HG02759 (cell line): ENCODE data around the gene SLC28A3.
"Not testable (repeated sequence)": the region's sequence is repeated elsewhere in the genome, so short reads cannot be mapped to it uniquely, and the experiment has no call there.

Experiments used
- ATAC-seq: cut with Tn5 transposase; IDR thresholded peaks from one replicate; pipeline ENCODE4 v1.9.1; 2021; ENCODE audit warnings: mild to moderate bottlenecking, moderate library complexity; ENCODE audit not compliant: unreplicated experiment

Gene SLC28A3, protein sequence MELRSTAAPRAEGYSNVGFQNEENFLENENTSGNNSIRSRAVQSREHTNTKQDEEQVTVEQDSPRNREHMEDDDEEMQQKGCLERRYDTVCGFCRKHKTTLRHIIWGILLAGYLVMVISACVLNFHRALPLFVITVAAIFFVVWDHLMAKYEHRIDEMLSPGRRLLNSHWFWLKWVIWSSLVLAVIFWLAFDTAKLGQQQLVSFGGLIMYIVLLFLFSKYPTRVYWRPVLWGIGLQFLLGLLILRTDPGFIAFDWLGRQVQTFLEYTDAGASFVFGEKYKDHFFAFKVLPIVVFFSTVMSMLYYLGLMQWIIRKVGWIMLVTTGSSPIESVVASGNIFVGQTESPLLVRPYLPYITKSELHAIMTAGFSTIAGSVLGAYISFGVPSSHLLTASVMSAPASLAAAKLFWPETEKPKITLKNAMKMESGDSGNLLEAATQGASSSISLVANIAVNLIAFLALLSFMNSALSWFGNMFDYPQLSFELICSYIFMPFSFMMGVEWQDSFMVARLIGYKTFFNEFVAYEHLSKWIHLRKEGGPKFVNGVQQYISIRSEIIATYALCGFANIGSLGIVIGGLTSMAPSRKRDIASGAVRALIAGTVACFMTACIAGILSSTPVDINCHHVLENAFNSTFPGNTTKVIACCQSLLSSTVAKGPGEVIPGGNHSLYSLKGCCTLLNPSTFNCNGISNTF

GRCh38 chr9:84340535-84340934 lies at the start of gene SLC28A3:
Gene SLC28A3, minus strand, starts transcription at chr9:84340758. Its CDS starts 125 bp downstream, at chr9:84340633.
- no peak for ATAC-seq

GRCh38 chr9:84390254-84390653 lies 49.7 kb upstream of the SLC28A3 start:
- ATAC-seq: not testable (repeated sequence)

- no peak for ATAC-seq
These were observed 47.3 kb upstream of the SLC28A3 start for GRCh38 chr9:84387821-84388220.

GRCh38 chr9:84386753-84387152 lies 46.2 kb upstream of the SLC28A3 start:
- ATAC-seq: no peak

GRCh38 chr9:84385386-84386040 lies 45.0 kb upstream of the SLC28A3 start:
- no peak for ATAC-seq

DNA sequence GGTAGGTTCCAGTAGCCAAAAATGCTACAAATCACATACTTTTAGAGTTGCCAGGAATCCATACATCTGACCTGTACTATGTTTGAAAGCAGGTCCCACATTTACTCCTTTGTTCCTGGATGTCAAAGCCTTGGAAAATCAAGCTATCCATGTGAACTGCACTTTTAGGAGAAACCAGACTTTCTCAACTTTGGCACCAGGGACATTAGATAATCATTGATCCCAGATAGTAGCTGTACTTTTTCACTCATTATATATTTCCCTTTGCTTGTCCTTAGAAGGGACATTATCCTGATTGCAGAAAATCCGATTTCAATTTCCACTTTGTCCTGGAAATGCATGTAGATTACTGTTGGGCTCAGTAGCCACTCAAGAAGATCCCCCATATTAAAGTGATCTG lies 44.1 kb upstream of the SLC28A3 start:
- no peak for ATAC-seq

DNA sequence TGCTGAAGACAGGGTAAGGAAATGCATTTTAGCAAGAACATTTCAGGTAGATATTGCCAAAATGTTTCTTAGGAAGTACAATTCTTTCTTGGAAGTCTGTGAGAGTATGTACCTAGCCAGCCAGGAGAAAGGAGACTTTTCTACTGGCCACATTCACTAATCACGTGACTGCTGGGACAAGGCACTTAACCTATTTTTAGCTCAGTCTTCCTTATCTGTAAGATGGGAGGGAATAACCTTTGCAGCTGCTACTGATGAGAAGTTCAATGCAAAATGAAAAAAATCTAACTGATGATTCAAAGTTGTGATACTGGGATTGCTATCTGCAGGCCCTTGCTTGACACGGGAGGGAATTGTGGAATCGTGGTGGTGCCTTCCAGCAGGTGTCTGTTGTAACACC lies 42.6 kb upstream of the SLC28A3 start:
- ATAC-seq: no peak

DNA sequence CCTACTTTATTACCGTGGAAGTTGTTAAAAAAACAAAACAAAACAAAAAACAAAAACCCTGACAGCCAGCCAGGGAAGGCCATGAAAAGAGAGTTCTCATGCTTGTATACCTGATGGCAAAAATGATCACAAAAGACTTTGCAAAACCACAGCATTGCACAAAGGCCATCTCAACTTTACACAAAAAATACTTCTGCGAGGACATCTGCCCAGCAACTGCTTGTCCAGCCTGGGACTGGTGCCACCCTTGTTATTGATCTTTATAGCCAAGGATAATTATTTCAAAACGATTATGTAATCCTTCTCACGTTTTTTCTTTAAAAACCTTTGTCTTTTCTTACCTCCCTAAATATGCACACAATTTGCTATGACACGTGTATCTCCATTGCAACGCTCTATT lies 42.2 kb upstream of the SLC28A3 start:
- ATAC-seq: no peak

GRCh38 chr9:84381508-84381907 lies 41.0 kb upstream of the SLC28A3 start:
- no peak for ATAC-seq

DNA sequence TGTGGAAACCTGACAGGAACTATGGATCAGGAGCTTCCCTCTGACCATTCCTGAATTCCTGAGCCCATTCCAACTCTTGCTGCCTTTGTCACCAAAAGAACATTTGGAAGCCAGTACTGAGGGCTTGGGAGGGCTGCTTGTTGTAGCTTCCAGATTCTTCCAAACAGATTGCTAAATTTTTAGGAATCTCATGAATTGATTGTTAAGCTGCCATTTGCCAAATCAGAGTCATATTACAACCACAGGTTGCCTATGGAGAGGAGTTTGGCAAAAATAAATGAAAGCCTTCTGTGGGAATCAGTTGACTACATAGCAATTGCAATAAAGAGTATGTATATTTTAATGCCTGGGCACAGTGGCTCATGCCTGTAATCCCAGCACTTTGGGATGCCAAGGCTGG lies 39.2 kb upstream of the SLC28A3 start:
- no peak for ATAC-seq

GRCh38 chr9:84375954-84376353 lies 35.4 kb upstream of the SLC28A3 start:
- ATAC-seq: no peak

DNA sequence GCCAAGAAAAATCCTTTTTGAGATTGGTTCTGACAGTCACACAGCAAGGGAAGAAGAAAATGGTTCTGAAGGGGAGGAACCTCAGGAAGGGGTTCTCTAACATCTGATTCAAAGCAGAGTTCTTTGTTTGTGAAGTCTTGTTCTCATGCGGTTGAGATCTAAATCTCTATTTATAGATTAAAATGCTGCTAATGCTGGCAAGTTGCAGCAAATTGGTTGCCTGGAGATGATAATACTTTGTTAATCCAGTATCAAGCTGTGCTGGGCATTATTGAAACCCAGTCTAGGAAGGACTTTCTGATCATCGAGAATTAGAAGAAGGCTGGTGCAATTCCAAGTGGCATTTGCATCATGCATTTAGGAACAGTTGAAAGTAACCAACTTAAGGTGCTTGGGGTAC lies 34.0 kb upstream of the SLC28A3 start:
- no peak for ATAC-seq

- no peak for ATAC-seq
These were observed 33.5 kb upstream of the SLC28A3 start for GRCh38 chr9:84374013-84374412.

DNA sequence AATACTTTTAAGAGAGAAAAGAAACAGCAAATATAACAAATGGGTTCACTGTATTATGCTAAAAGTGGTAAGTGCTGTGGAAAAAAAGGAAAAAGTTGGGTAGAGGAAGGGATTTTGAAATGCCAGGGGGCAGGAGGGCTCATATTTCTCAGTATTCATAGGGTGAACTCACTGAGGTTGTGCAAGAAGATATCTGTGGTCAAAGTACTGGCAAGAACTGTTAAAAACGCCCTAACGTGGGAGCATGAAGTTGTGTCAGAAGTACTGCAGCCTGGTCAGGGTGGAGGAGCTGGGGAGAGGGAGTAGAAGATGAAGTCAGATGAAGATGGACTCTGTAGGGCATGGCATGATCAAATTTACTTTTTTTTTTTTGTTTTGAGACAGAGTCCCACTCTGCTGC lies 31.2 kb upstream of the SLC28A3 start:
- ATAC-seq: no peak

- no peak for ATAC-seq
These were observed 28.0 kb upstream of the SLC28A3 start for GRCh38 chr9:84368601-84369000.

DNA sequence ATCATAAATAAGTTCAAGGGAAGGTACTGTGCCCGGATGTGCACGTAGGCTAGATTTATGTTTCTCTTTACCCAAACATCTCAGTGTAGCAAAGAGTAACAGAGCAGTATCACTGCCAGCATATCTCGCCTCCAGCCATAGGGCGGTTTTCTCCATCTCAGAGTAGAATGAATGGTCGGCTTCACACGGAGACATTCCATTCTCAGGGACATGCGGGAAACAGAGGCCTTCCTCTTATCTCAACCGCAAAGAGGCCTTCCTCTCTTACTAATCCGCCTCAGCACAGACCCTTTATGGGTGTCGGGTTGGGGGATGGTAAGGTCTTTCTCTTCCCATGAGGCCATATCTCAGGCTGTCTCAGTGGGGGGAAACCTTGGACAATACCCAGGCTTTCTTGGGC lies 27.2 kb upstream of the SLC28A3 start:
- not testable (repeated sequence) for ATAC-seq

DNA sequence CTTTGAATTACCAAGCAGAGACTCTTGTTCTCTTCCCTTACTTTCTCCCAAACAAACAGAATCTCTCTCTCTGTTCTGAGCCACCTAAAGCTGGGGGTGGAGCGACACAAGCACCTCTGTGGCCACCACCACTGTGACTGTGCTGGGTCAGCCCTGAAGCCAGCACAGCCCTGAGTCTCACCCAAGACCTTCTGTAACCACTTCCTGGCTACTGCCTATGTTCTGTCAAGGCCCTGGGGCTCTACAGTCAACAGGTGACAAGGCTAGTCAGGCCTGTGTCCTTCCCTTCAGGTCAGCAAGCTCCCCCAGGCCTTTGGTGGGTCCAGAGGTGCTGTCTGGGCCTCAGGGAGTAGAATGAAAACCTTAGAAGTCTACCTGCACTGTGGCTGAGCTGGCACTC lies 26.1 kb upstream of the SLC28A3 start:
- ATAC-seq: no peak

- ATAC-seq: not testable (repeated sequence)
These were observed 24.4 kb upstream of the SLC28A3 start for GRCh38 chr9:84364894-84365490.

GRCh38 chr9:84361645-84362044 lies 21.1 kb upstream of the SLC28A3 start:
- ATAC-seq: no peak

DNA sequence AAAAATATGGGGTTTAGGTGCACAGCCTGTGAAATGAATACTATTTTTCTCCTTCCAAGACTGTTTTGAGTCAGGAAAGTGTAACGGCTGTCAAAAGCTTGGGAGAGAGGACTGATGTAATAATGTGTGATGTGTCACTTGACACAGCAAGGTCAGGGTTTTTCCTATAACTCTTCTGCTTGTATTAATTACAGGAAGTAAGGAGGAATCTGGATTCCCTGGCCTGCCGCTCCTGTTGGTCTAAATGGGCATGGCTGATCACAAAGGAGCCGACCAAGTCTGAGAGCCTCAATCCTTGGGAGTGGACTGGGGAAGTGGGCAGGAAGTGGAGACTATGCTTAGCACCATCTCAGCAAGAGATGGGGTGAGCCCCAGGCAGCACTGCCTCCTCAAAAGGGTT lies 16.7 kb upstream of the SLC28A3 start:
- no peak for ATAC-seq

- no peak for ATAC-seq
These were observed 13.5 kb upstream of the SLC28A3 start for GRCh38 chr9:84354035-84354434.
